Aorta (tissue), 5 donors: ENCODE data around the gene BLVRB. TPM values are rescaled to one million over a fixed set of nuclear protein-coding genes. Genes with fewer than 3 reads are reported as not detected.
A peak's percentile ranks its signal among the peaks of the same experiment; 100 is the strongest.
"Not testable (repeated sequence)": the region's sequence is repeated elsewhere in the genome, so short reads cannot be mapped to it uniquely, and the experiment has no call there.

Experiments
- ATAC-seq: fragments of 200-7000 bp; cut with Tn5 transposase; one replicate; pipeline ENCODE4 v1.9.1; 2022; ENCODE audit warnings: moderate library complexity; ENCODE audit not compliant: low FRiP score
- DNase-seq, 2 donors: peaks; one replicate each; pipeline ENCODE4 v3.0.0-alpha.2; 2020
- H3K27ac ChIP-seq, 2 donors: one replicate each; pipeline ENCODE4 v1.5.1; 2013; ENCODE audit warnings: low read length in 2 of 2, mild to moderate bottlenecking in 2 of 2, moderate library complexity in 2 of 2, control low read depth in 1 of 2, inconsistent platforms in 1 of 2, low read depth in 1 of 2
- H3K27me3 ChIP-seq, 2 donors: one replicate each; pipeline ENCODE4 v1.6.1; 2013; ENCODE audit warnings: control low read depth in 1 of 2, low read length in 1 of 2, mild to moderate bottlenecking in 1 of 2, moderate library complexity in 1 of 2; ENCODE audit not compliant: insufficient read depth in 2 of 2, control insufficient read depth in 1 of 2
- H3K36me3 ChIP-seq, 2 donors: one replicate each; pipeline ENCODE4 v1.6.1; 2013; ENCODE audit warnings: control low read depth in 1 of 2, low read length in 1 of 2, mild to moderate bottlenecking in 1 of 2; ENCODE audit not compliant: insufficient read depth in 2 of 2, control insufficient read depth in 1 of 2
- H3K4me1 ChIP-seq, 2 donors: one replicate each; pipeline ENCODE4 v1.6.1; 2013; ENCODE audit warnings: low read length in 2 of 2, control low read depth in 1 of 2, mild to moderate bottlenecking in 1 of 2, moderate library complexity in 1 of 2; ENCODE audit not compliant: insufficient read depth in 2 of 2, control insufficient read depth in 1 of 2
- H3K4me3 ChIP-seq, 2 donors: one replicate each; pipeline ENCODE4 v1.5.1; 2013; ENCODE audit warnings: low read length in 2 of 2, control low read depth in 1 of 2, mild to moderate bottlenecking in 1 of 2
- H3K9me3 ChIP-seq: one replicate; pipeline ENCODE4 v1.6.1; 2013; ENCODE audit warnings: mild to moderate bottlenecking, low read length; ENCODE audit not compliant: control insufficient read depth
- WGBS, 2 donors: extraction: QIAGEN DNeasy Blood & Tissue Kit; methylation state at CpG; one replicate each; pipeline ENCODE4 v1.1.7; 2013; 5-methylcytosine and 5-hydroxymethylcytosine counted together
- intact Hi-C, 2 donors: fragments of 100-400 bp; cut with DNase I; formaldehyde crosslinking; loops; one replicate each; pipeline versions ENCODE4 v1.14.2 to v1.15.0; 2022
- polyA plus RNA-seq, 2 donors: library from polyadenylated mRNA; stranded (reverse); fragments of 200-250 nt; gene quantifications; one replicate each; pipeline ENCODE4 v1.2.3, GENCODE V29; 2013
- total RNA-seq, 2 donors: library from RNA; stranded (reverse); fragmentation: NEBNext Ultra II Directional; extraction: Animal tissue kit (Norgen Biotek cat#: 25700); gene quantifications; one replicate each; pipeline ENCODE4 v1.2.1, GENCODE V29; 2021
- donor health status: healthy with polysubstance abuse.
- donor health status: Bipolar disorder and iron deficiency.
- donor health status: DM: no; HTN: no; CAD: no.
- donor health status: DM: no; HTN: no; CAD: no.
- donor health status: DM: yes; HTN: yes; CAD: no.

BLVRB gene
- total and polyA plus RNA-seq, 4 donors, result 72.3 to 134 (median 87.0) TPM

DNA sequence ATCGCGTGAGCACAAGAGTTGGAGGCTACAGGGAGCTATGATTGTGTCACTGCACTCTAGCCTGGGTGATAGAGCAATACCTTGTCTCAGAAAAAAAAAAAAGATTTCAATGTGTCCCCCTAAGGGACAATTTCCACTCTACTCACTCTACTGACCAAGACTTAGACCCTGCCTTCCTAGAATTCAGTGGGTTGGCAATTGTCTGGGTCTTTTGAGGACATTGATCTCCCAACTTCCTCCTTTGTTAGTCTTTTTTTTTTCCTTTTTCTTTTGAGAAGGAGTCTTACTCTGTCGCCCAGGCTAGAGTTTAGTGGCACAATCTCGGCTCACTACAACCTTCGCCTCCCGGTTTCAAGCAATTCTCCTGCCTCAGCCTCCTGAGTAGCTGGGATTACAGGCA is 3.5 kb upstream of the BLVRB start:
- H3K36me3 ChIP-seq, result no peaks in the 10 kb centered on the region
- intact Hi-C loops, result loop anchor here (10.0 kb wide), 3 partner anchors 126 to 166 kb away; partner anchors contain the start of gene LTBP4 (in 1 of the 2)
- no peak overlapping the region for H3K27ac ChIP-seq
- no peak overlapping the region for H3K4me3 ChIP-seq
- DNase-seq (no peak), ATAC-seq (no peak)
- peaks cover 0 to 3% of the 10 kb centered on the region in 2 donors for H3K4me1 ChIP-seq
- no peaks in the 10 kb centered on the region for H3K9me3 ChIP-seq
- 95 to 96% methylated on average over 6 of the region's 6 CpGs for WGBS, 2 donors
- H3K27me3 ChIP-seq, result no peaks in the 10 kb centered on the region

- Histone ChIP-seq H3K4me1 (peaks cover 0 to 3% of the 10 kb centered on the region in 2 donors), H3K27ac (peak within 1 kb of the TSS in 1 of 2 donors; percentile 42), H3K36me3 (no peaks in the 10 kb centered on the region), H3K4me3 (peak within 1 kb of the TSS; percentile 42 to 55), H3K9me3 (no peaks in the 10 kb centered on the region), H3K27me3 (no peaks in the 10 kb centered on the region)
- whole genome bisulfite sequencing, 2 donors, result 5% methylated on average over 32 to 87 of the region's 87 CpGs
- no peak for ATAC-seq
- intact Hi-C loops, result loop anchor here (10.0 kb wide), 3 partner anchors 128 to 168 kb away; partner anchors contain the start of gene LTBP4 (in 1 of the 2)
- no peak for DNase-seq
Observed at GRCh38 chr19:40466985-40467734, 1.6 kb upstream of the BLVRB start, which contains the start of gene SPTBN4. Gene SPTBN4, plus strand, starts transcription at chr19:40467001. Its CDS starts 5,621 bp downstream, at chr19:40472622.

GRCh38 chr19:40466219-40466984 is 857 bp upstream of the BLVRB start:
- intact Hi-C loops, result loop anchor here (10.0 kb wide), 3 partner anchors 128 to 168 kb away; partner anchors contain the start of gene LTBP4 (in 1 of the 2)
- H3K4me3 ChIP-seq, result peak overlapping the region; percentile 42 to 55
- no peaks in the 10 kb centered on the region for H3K36me3 ChIP-seq
- peaks cover 0 to 3% of the 10 kb centered on the region in 2 donors for H3K4me1 ChIP-seq
- ATAC-seq, result no peak
- DNase-seq, result peak; percentile 70 to 84
- H3K27ac ChIP-seq, result peak overlapping the region in 1 of 2 donors; percentile 42
- WGBS, 2 donors, result 13% methylated on average over 28 to 48 of the region's 48 CpGs
- no peaks in the 10 kb centered on the region for H3K9me3 ChIP-seq
- no peaks in the 10 kb centered on the region for H3K27me3 ChIP-seq

DNA sequence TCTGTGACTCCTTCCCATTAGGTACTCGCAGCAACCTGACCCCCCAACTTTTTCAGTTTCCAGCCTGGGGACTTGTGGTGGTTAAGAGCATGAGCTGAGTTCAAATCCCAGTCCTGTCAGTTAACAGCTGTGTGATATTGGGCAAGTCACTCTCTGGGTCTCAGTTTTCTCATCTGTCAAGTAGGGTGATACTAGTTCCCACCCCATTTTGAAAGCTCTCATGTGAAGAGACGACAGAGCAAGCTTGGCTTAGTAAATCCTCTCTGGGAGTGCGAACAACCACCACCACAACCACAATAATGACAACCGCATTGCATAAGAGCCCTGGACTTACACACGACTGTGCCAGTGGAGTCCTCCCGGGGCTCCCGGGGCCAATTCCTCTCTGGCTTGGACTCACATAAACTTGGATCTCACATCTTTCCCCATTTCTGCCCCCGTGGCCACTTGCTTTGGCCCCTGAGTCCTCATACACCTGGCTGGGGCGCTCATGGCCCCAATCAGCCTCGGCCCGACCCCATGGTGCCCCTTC is 454 bp downstream of the BLVRB start:
- peaks cover 0 to 3% of the 10 kb centered on the region in 2 donors for H3K4me1 ChIP-seq
- ATAC-seq (peak; percentile 51), DNase-seq (no peak)
- H3K4me3 ChIP-seq, result peak overlapping the region; percentile 46 to 57
- no peaks in the 10 kb centered on the region for H3K9me3 ChIP-seq
- peak overlapping the region; percentile 52 to 56 for H3K27ac ChIP-seq
- no peaks in the 10 kb centered on the region for H3K27me3 ChIP-seq
- no peaks in the 10 kb centered on the region for H3K36me3 ChIP-seq
- 11 to 12% methylated on average over 11 of the region's 11 CpGs for WGBS, 2 donors
- intact Hi-C loops, result loop anchor here (2.0 to 10.0 kb wide), 4 partner anchors 20 to 170 kb away; partner anchors contain the start of genes LTBP4 (in 1 of the 2) and SERTAD3 (in 1 of the 2)

DNA sequence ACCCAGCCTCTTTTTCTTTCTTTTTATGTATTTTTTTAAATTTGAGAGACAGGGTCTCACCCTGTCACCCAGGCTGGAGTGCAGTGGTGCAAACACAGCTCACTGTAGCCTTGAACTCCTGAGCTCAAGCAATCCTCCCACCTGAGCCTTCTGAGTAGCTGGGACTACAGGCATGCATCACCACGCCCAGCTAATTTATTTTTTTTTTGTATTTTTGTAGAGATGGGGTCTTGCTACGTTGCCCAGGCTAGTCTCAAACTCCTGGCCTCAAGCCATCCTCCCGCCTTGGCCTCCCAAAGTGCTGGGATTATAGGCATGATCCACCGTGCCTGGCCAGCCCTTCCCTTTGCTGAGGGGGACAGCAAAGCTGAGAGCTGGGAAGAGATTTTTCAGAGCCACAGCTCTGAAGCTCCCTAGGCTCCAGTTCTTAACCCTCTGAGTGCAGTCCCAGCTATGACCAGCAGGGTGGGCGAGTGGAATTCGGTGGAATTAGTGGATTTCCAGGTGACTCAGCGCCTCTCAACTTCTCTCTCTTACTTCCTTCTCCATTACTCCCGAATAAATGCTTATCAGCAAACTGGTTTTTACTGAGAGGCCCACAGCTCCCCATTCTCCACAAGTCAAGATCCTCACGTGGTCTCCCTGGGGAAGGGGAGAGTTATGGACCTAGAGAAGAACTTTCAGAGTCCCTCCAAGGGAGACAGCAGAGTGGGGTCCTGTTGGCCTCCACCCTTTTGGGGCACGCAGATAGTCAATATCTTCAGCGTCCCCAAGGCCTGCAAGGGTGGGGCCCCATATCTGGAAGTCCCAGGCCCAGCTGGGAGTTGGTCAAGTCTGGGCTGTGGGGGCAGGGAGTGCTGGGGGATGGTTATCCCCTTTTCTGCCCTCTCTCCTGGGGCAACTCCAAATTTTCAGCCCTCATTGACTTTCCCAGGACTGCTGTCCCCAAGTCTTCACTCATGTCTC is 1.2 kb downstream of the BLVRB start:
- WGBS, 2 donors, result 20 to 23% methylated on average over 11 of the region's 11 CpGs
- Histone ChIP-seq H3K27me3 (no peaks in the 10 kb centered on the region), H3K9me3 (no peaks in the 10 kb centered on the region), H3K4me1 (peaks cover 0 to 3% of the 10 kb centered on the region in 2 donors), H3K27ac (peak overlapping the region; percentile 52 to 56), H3K36me3 (no peaks in the 10 kb centered on the region), H3K4me3 (peak overlapping the region; percentile 46 to 57)
- peak; percentile 62 for ATAC-seq
- DNase-seq, result peak; percentile 92 to 95
- intact Hi-C loops, result loop anchor here (2.0 to 10.0 kb wide), 4 partner anchors 20 to 170 kb away; partner anchors contain the start of genes LTBP4 (in 1 of the 2) and SERTAD3 (in 1 of the 2)

DNA sequence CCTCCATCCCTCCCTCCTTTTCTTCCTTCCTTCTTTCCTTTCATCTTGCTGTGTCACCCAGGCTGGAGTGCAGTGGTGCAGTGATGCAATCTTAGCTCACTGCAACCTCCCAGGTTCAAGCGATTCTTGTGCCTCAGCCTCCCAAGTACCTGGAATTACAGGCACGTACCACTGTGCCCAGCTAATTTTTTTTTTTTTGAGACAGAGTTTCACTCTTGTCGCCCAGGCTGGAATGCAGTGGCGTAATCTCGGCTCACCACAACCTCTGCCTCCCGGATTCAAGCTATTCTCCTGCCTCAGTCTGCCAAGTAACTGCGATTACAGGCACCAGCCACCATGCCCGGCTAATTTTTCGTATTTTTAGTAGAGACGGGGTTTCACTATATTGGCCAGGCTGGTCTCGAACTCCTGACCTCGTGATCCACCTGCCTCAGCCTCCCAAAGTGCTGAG is 1.9 kb downstream of the BLVRB start:
- not testable (repeated sequence) for ATAC-seq, H3K4me1 ChIP-seq, H3K4me3 ChIP-seq, DNase-seq, H3K36me3 ChIP-seq, H3K9me3 ChIP-seq, H3K27me3 ChIP-seq, H3K27ac ChIP-seq
- intact Hi-C loops, result loop anchor here (2.0 to 10.0 kb wide), 4 partner anchors 19 to 171 kb away; partner anchors contain the start of genes LTBP4 (in 1 of the 2) and SERTAD3 (in 1 of the 2)
- WGBS, 2 donors, result 64 to 71% methylated on average over 12 of the region's 12 CpGs

DNA sequence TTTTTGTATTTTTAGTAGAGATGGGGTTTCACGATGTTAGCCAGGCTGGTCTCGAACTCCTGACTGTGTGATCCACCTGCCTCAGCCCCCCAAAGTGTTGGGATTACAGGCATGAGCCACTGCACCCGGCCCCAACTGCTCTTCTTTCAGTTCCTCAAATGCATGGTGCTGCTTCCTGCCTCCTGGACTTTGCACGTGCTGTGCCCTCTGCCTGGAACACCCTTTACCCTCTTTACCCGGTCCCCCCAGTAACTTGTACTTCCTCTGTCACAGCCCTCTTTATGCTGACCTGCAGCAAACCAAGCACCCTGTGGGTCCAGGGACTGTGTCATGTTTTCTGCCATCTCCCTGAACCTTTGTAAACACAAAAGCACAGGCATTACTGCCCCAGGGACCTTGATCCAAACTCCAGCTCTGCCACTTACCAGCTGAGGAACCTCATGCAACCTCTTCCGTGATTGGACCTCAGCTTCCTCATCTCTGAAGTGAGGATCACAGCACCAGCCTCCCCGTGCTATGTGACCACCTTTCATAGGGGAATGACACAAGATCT is 3.8 kb downstream of the BLVRB start:
- ATAC-seq, result no peak
- intact Hi-C loops, result loop anchor here (10.0 kb wide), 3 partner anchors 133 to 173 kb away; partner anchors contain the start of gene LTBP4 (in 1 of the 2)
- no peak overlapping the region for H3K4me3 ChIP-seq
- no peaks in the 10 kb centered on the region for H3K27me3 ChIP-seq
- H3K9me3 ChIP-seq, result no peaks in the 10 kb centered on the region
- H3K36me3 ChIP-seq, result no peaks in the 10 kb centered on the region
- peaks cover 0 to 3% of the 10 kb centered on the region in 2 donors for H3K4me1 ChIP-seq
- WGBS, 2 donors, result 74 to 83% methylated on average over 7 of the region's 7 CpGs
- peak in 1 of 2 donors; percentile 85 for DNase-seq
- H3K27ac ChIP-seq, result no peak overlapping the region
